Activated CD8-positive, alpha-beta memory T cell treated with anti-CD3 and anti-CD28 coated beads, Interleukin-2, amount 10 ng/mL, durations not matched to agents 7 days and 5 days (primary cell): Measurements from ENCODE around the gene ANKRD34A. TPM values are rescaled to one million over a fixed set of nuclear protein-coding genes. Genes with fewer than 3 reads are reported as not detected.

Experiments used
- ATAC-seq: fragments of 150-1000 bp; cut with Tn5 transposase; one replicate; pipeline ENCODE4 v1.10.0; 2021; ENCODE audit warnings: moderate library complexity
- CTCF ChIA-PET: fragments of 350-600 bp; sonication (Branson Sonifier 250); formaldehyde crosslinking; loops from one replicate; lab custom pipeline; 2021; ENCODE audit warnings: antibody characterized with exemption; lab: Charles Lee
- DNase-seq: peaks from one replicate; pipeline ENCODE4 v3.0.0-alpha.2; 2020
- H3K27ac Mint-ChIP-seq: one replicate; pipeline ENCODE4 v1.8.0; 2021; ENCODE audit warnings: mild to moderate bottlenecking, mixed read lengths
- H3K27me3 Mint-ChIP-seq: one replicate; pipeline ENCODE4 v1.8.0; 2021; ENCODE audit warnings: mixed read lengths
- H3K36me3 Mint-ChIP-seq: one replicate; pipeline ENCODE4 v1.8.0; 2021; ENCODE audit warnings: mild to moderate bottlenecking, mixed read lengths
- H3K4me1 Mint-ChIP-seq: one replicate; pipeline ENCODE4 v1.8.0; 2021; ENCODE audit warnings: mixed read lengths
- H3K4me3 Mint-ChIP-seq: one replicate; pipeline ENCODE4 v1.8.0; 2021; ENCODE audit warnings: mild to moderate bottlenecking, moderate library complexity, mixed read lengths
- H3K9me3 Mint-ChIP-seq: one replicate; pipeline ENCODE4 v1.8.0; 2022; ENCODE audit warnings: low read depth, mixed read lengths
- total RNA-seq, 2 experiments: library from RNA; stranded (reverse); gene quantifications; one replicate each; pipeline ENCODE4 v1.2.3, GENCODE V29; 2021

ANKRD34A gene
- total RNA-seq, 2 experiments from 2014 or later, result 3.8 to 4.6 TPM

- Mint-ChIP-seq H3K36me3 (peaks cover 2% of the 10 kb centered on the region), H3K9me3 (no peaks in the 10 kb centered on the region), H3K27ac (no peak overlapping the region), H3K4me3 (peak overlapping the region; percentile 5), H3K4me1 (peaks cover 70% of the 10 kb centered on the region), H3K27me3 (no peaks in the 10 kb centered on the region)
- DNase-seq (no peak), ATAC-seq (no peak)
- CTCF ChIA-PET, result interaction anchor here (0.7 to 4.1 kb wide), 5 partner anchors 17 to 114 kb away, joined by 3 to 30 read pairs (median 5); partner anchors contain the start of genes NUDT17 and RBM8A
Measured at GRCh38 chr1:145959957-145960467, 4.4 kb downstream of the ANKRD34A start.

- H3K9me3 Mint-ChIP-seq, result no peaks in the 10 kb centered on the region
- peaks cover 76% of the 10 kb centered on the region for H3K4me1 Mint-ChIP-seq
- peak overlapping the region; percentile 5 for H3K4me3 Mint-ChIP-seq
- CTCF ChIA-PET, result interaction anchor here (1.2 to 4.1 kb wide), 4 partner anchors 18 to 114 kb away, joined by 3 to 30 read pairs (median 9); partner anchors contain the start of genes NUDT17 and RBM8A
- DNase-seq (no peak), ATAC-seq (no peak)
- H3K27me3 Mint-ChIP-seq, result no peaks in the 10 kb centered on the region
- no peak overlapping the region for H3K27ac Mint-ChIP-seq
- H3K36me3 Mint-ChIP-seq, result peaks cover 4% of the 10 kb centered on the region
Measured at GRCh38 chr1:145959333-145959732, 5.0 kb downstream of the ANKRD34A start.

GRCh38 chr1:145958734-145959133, 5.6 kb downstream of the ANKRD34A start:
- CTCF ChIA-PET, result interaction anchor here (1.0 to 4.1 kb wide), 10 partner anchors 18 to 113 kb away, joined by 3 to 30 read pairs (median 9); partner anchors contain the start of genes NUDT17, PIAS3, RBM8A and TXNIP

GRCh38 chr1:145957443-145958319, 6.7 kb downstream of the ANKRD34A start, which contains the start of gene LIX1L:
TSS of gene LIX1L (minus strand) at chr1:145958017. CDS start at chr1:145957927, 90 bp downstream.
- Mint-ChIP-seq H3K27ac (peak within 1 kb of the TSS; percentile 86), H3K9me3 (no peaks in the 10 kb centered on the region)
- ATAC-seq, result peak; percentile 90

More at GRCh38 chr1:145958734-145959133, 5.6 kb downstream of the ANKRD34A start:
- H3K27me3 Mint-ChIP-seq, result no peaks in the 10 kb centered on the region
- DNase-seq (no peak), ATAC-seq (no peak)
- H3K36me3 Mint-ChIP-seq, result peaks cover 4% of the 10 kb centered on the region
- H3K27ac Mint-ChIP-seq, result peak overlapping the region; percentile 78
- H3K4me1 Mint-ChIP-seq, result peaks cover 74% of the 10 kb centered on the region
- no peaks in the 10 kb centered on the region for H3K9me3 Mint-ChIP-seq
- peak overlapping the region; percentile 2 for H3K4me3 Mint-ChIP-seq

DNA sequence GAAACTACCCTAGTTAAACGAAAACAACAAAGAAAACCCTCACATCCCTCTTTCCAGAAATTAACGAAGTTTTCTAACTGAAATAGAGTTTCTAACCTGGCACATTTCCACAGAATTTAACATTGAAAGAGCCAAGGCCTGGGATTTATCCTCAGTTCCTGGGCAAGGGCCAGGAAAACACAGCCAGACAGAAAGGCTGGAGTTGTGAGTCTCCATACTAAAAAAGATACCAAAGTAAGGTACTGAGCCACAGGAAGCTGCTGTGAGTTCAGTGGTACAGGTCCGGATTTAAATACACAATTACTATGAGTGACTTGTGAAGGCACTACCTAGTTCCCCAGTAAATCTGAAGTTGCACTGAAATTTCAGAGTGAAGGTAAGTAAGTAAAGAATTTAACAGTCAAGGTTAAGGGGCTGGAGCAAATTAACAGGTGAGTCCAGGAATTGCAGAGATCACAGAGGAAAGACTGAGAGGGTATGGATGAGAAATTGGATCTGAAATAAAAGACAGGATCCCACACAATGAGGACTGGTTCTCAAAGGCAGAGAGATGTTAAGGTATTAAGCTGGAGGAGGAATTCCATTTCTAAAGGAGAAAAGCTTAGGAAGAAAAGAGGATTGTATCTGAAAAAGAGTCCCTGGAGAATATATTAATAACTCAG, 7.5 kb downstream of the ANKRD34A start:
- CTCF ChIA-PET, result interaction anchor here (0.8 to 4.1 kb wide), 11 partner anchors 20 to 111 kb away, joined by 3 to 30 read pairs (median 6); partner anchors contain the start of genes NUDT17, RBM8A and TXNIP
- Mint-ChIP-seq H3K36me3 (peaks cover 13% of the 10 kb centered on the region), H3K4me1 (peaks cover 68% of the 10 kb centered on the region), H3K9me3 (no peaks in the 10 kb centered on the region), H3K27ac (peak overlapping the region; percentile 86), H3K27me3 (no peaks in the 10 kb centered on the region), H3K4me3 (peak overlapping the region; percentile 91)
- no peak for DNase-seq
- no peak for ATAC-seq

More at GRCh38 chr1:145957443-145958319, 6.7 kb downstream of the ANKRD34A start, which contains the start of gene LIX1L:
- Mint-ChIP-seq H3K4me3 (peak within 1 kb of the TSS; percentile 91), H3K4me1 (peaks cover 68% of the 10 kb centered on the region), H3K27me3 (no peaks in the 10 kb centered on the region), H3K36me3 (peaks cover 9% of the 10 kb centered on the region)
- CTCF ChIA-PET, result interaction anchor here (0.6 to 4.1 kb wide), 15 partner anchors 19 to 112 kb away, joined by 3 to 30 read pairs (median 6); partner anchors contain the start of genes ITGA10, NUDT17, PIAS3 and RBM8A
- peak; percentile 98 for DNase-seq

- H3K9me3 Mint-ChIP-seq, result no peaks in the 10 kb centered on the region
- peaks cover 68% of the 10 kb centered on the region for H3K4me1 Mint-ChIP-seq
- ATAC-seq, result no peak
- H3K4me3 Mint-ChIP-seq, result peak overlapping the region; percentile 91
- CTCF ChIA-PET, result interaction anchor here (0.8 to 4.1 kb wide), 7 partner anchors 22 to 111 kb away, joined by 3 to 30 read pairs (median 5); partner anchors contain the start of genes NUDT17 and RBM8A
- H3K27me3 Mint-ChIP-seq, result no peaks in the 10 kb centered on the region
- peak overlapping the region; percentile 86 for H3K27ac Mint-ChIP-seq
- no peak for DNase-seq
- H3K36me3 Mint-ChIP-seq, result peaks cover 18% of the 10 kb centered on the region
Measured at GRCh38 chr1:145956361-145956760, 8.0 kb downstream of the ANKRD34A start.

- CTCF ChIA-PET, result interaction anchor here (1.5 to 1.9 kb wide), 3 partner anchors 21 to 110 kb away, joined by 3 to 6 read pairs (median 4); partner anchors contain the start of gene NUDT17
- H3K4me3 Mint-ChIP-seq, result no peak overlapping the region
- H3K27ac Mint-ChIP-seq, result no peak overlapping the region
- H3K36me3 Mint-ChIP-seq, result peaks cover 20% of the 10 kb centered on the region
- no peaks in the 10 kb centered on the region for H3K9me3 Mint-ChIP-seq
- H3K4me1 Mint-ChIP-seq, result peaks cover 69% of the 10 kb centered on the region
- no peak for ATAC-seq
- no peaks in the 10 kb centered on the region for H3K27me3 Mint-ChIP-seq
- no peak for DNase-seq
Measured at GRCh38 chr1:145955436-145955835, 8.9 kb downstream of the ANKRD34A start.

- H3K36me3 Mint-ChIP-seq, result peaks cover 22% of the 10 kb centered on the region
- H3K27ac Mint-ChIP-seq, result no peak overlapping the region
- peaks cover 65% of the 10 kb centered on the region for H3K4me1 Mint-ChIP-seq
- CTCF ChIA-PET, result interaction anchor here (1.0 kb wide), 1 partner anchor 11 kb away, joined by 3 read pairs; no protein-coding TSS in a partner anchor
- H3K27me3 Mint-ChIP-seq, result no peaks in the 10 kb centered on the region
- ATAC-seq (no peak), DNase-seq (no peak)
- H3K4me3 Mint-ChIP-seq, result no peak overlapping the region
- no peaks in the 10 kb centered on the region for H3K9me3 Mint-ChIP-seq
Measured at GRCh38 chr1:145953861-145954260, 10.5 kb downstream of the ANKRD34A start.

- Mint-ChIP-seq H3K27me3 (no peaks in the 10 kb centered on the region), H3K36me3 (peaks cover 26% of the 10 kb centered on the region), H3K27ac (no peak overlapping the region), H3K4me1 (peaks cover 55% of the 10 kb centered on the region), H3K4me3 (no peak overlapping the region), H3K9me3 (no peaks in the 10 kb centered on the region)
- CTCF ChIA-PET, result no interaction called here
- ATAC-seq (no peak), DNase-seq (no peak)
Measured at GRCh38 chr1:145952903-145953302, 11.5 kb downstream of the ANKRD34A start.

GRCh38 chr1:145951526-145951925, 12.8 kb downstream of the ANKRD34A start:
- H3K4me1 Mint-ChIP-seq, result peaks cover 52% of the 10 kb centered on the region
- no peak overlapping the region for H3K4me3 Mint-ChIP-seq

DNA sequence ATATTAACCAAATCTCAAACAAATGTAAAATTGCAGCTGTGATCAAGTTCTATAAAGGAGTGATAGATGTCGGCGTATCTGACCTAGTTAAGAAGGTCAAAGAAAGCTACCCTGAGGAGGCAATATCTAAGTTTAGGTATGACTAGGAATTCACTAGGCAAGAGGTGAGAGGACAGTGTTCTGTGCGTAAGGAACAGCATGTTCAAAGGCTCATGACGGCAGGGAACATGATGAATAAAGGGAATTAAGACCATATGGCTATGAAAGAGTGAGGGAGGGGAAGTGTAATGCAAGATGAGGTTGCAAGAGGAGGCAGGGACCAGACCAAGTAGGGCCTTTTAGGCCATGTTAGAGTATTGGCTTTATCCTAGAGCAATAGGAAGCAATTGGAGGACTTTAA, 15.2 kb downstream of the ANKRD34A start:
- Mint-ChIP-seq H3K9me3 (no peaks in the 10 kb centered on the region), H3K4me1 (peaks cover 30% of the 10 kb centered on the region), H3K4me3 (no peak overlapping the region), H3K27me3 (no peaks in the 10 kb centered on the region), H3K36me3 (peaks cover 29% of the 10 kb centered on the region), H3K27ac (no peak overlapping the region)
- CTCF ChIA-PET, result interaction anchor here (0.9 kb wide), 1 partner anchor 9 kb away, joined by 5 read pairs; no protein-coding TSS in a partner anchor
- DNase-seq, result no peak
- ATAC-seq, result no peak

More at GRCh38 chr1:145951526-145951925, 12.8 kb downstream of the ANKRD34A start:
- no peak for ATAC-seq
- peaks cover 28% of the 10 kb centered on the region for H3K36me3 Mint-ChIP-seq
- H3K9me3 Mint-ChIP-seq, result no peaks in the 10 kb centered on the region
- no peaks in the 10 kb centered on the region for H3K27me3 Mint-ChIP-seq
- DNase-seq, result no peak
- CTCF ChIA-PET, result interaction anchor here (1.0 to 1.1 kb wide), 2 partner anchors 12 to 41 kb away, joined by 3 to 4 read pairs; no protein-coding TSS in a partner anchor
- no peak overlapping the region for H3K27ac Mint-ChIP-seq

GRCh38 chr1:145947551-145947950, 16.8 kb downstream of the ANKRD34A start:
- no peaks in the 10 kb centered on the region for H3K9me3 Mint-ChIP-seq
- H3K36me3 Mint-ChIP-seq, result peaks cover 24% of the 10 kb centered on the region
- no peak for ATAC-seq
- H3K27me3 Mint-ChIP-seq, result no peaks in the 10 kb centered on the region
- CTCF ChIA-PET, result no interaction called here
- H3K4me1 Mint-ChIP-seq, result peaks cover 23% of the 10 kb centered on the region
- DNase-seq, result no peak
- no peak overlapping the region for H3K4me3 Mint-ChIP-seq
- no peak overlapping the region for H3K27ac Mint-ChIP-seq
